MM.1S (cell line): ENCODE measurements around the gene IRS1.

Experiments used
- DNase-seq: peaks from one replicate; pipeline ENCODE4 v3.0.0-alpha.2; 2015
- H2AFZ ChIP-seq: fragments of 300-600 bp; sonication (generic); 2 replicates; pipeline ENCODE4 v1.6.0; 2016; ENCODE audit warnings: antibody characterized with exemption, low read length
- H3F3A ChIP-seq: fragments of 300-600 bp; sonication (generic); 2 replicates; pipeline ENCODE4 v1.6.1; 2016; ENCODE audit warnings: mild to moderate bottlenecking, antibody characterized with exemption, low read length, moderate library complexity, mixed read lengths; ENCODE audit not compliant: insufficient read depth
- H3K27ac ChIP-seq: fragments of 300-600 bp; sonication (generic); 2 replicates; pipeline ENCODE4 v1.5.1; 2016; ENCODE audit warnings: mild to moderate bottlenecking, low read length
- H3K27me3 ChIP-seq: fragments of 300-600 bp; sonication (generic); replicated peaks from 2 replicates; pipeline ENCODE4 v1.6.0; 2016; ENCODE audit warnings: low read length; ENCODE audit not compliant: insufficient read depth
- H3K36me3 ChIP-seq: fragments of 300-600 bp; sonication (generic); replicated peaks from 2 replicates; pipeline ENCODE4 v1.6.1; 2016; ENCODE audit warnings: mild to moderate bottlenecking, low read length, mixed read lengths; ENCODE audit not compliant: insufficient read depth
- H3K4me1 ChIP-seq: fragments of 300-600 bp; sonication (generic); 2 replicates; pipeline ENCODE4 v1.6.1; 2016; ENCODE audit warnings: low read length, mixed read lengths
- H3K4me2 ChIP-seq: fragments of 300-600 bp; sonication (generic); 2 replicates; pipeline ENCODE4 v1.6.0; 2016; ENCODE audit warnings: low read depth, low read length
- H3K4me3 ChIP-seq: fragments of 300-600 bp; sonication (generic); 2 replicates; pipeline ENCODE4 v1.5.1; 2016; ENCODE audit warnings: low read length, mixed read lengths
- H3K79me2 ChIP-seq: fragments of 300-600 bp; sonication (generic); 2 replicates; pipeline ENCODE4 v1.6.1; 2016; ENCODE audit warnings: mixed run types, low read length, mixed read lengths
- H3K9ac ChIP-seq: fragments of 300-600 bp; sonication (generic); 2 replicates; pipeline ENCODE4 v1.6.1; 2016; ENCODE audit warnings: low read length, mixed read lengths
- H3K9me2 ChIP-seq: fragments of 300-600 bp; sonication (generic); replicated peaks from 2 replicates; pipeline ENCODE4 v1.6.1; 2016; ENCODE audit warnings: mild to moderate bottlenecking, low read length, mixed read lengths; ENCODE audit not compliant: insufficient read depth
- H3K9me3 ChIP-seq: fragments of 300-600 bp; sonication (generic); replicated peaks from 2 replicates; pipeline ENCODE4 v1.6.1; 2016; ENCODE audit warnings: mild to moderate bottlenecking, low read length, mixed read lengths; ENCODE audit not compliant: insufficient read depth
- H4K20me1 ChIP-seq: fragments of 300-600 bp; sonication (generic); 2 replicates; pipeline ENCODE4 v1.6.1; 2016; ENCODE audit warnings: mild to moderate bottlenecking, low read length, moderate library complexity, mixed read lengths; ENCODE audit not compliant: insufficient read depth
- CTCF ChIP-seq: fragments of 300-600 bp; sonication (generic); IDR thresholded peaks from 2 replicates; pipeline ENCODE4 v1.5.1; 2016; ENCODE audit warnings: antibody characterized with exemption, low read length, mixed read lengths
- EZH2 ChIP-seq: fragments of 300-600 bp; sonication (generic); optimal IDR thresholded peaks from 2 replicates; pipeline ENCODE3; 2017; ENCODE audit warnings: low read depth, mild to moderate bottlenecking, antibody characterized with exemption, low read length, mixed read lengths
- EZH2phosphoT487 ChIP-seq: fragments of 300-600 bp; sonication (generic); IDR thresholded peaks from 2 replicates; pipeline ENCODE4 v1.6.1; 2018; ENCODE audit warnings: antibody characterized with exemption, low read length

The IRS1 gene

DNA sequence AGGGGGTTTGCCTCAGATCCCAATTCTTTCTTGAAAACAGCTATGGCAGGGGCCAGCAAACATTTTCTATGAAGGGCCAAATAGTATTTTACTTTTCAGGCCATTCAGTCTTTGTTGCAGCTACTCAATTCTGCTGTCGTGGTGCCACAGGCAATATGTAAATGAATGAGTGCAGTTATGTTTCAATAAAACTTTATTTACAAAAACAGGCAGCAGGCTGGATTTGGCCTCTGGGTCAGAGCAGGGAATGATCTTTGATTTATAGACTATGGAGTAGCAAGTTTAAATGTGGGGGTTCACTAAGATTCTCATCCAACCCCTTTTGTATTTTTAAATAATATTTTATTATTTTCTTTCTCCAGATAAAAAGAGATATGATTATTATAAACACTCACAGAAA lies 72.4 kb downstream of the IRS1 start:
- Histone ChIP-seq H3F3A (no peaks in the 10 kb centered on the region), H3K36me3 (no peaks in the 10 kb centered on the region), H3K4me2 (no peak overlapping the region), H3K4me1 (no peaks in the 10 kb centered on the region), H3K9me3 (no peaks in the 10 kb centered on the region), H3K27ac (no peak overlapping the region), H3K79me2 (no peaks in the 10 kb centered on the region), H3K27me3 (no peaks in the 10 kb centered on the region), H3K4me3 (no peak overlapping the region), H4K20me1 (no peaks in the 10 kb centered on the region), H2AFZ (no peak overlapping the region), H3K9ac (no peak overlapping the region), H3K9me2 (no peaks in the 10 kb centered on the region)
- no peak for TF ChIP-seq EZH2
- TF ChIP-seq EZH2phosphoT487, result no peak
- TF ChIP-seq CTCF, result no peak
- DNase-seq, result no peak

GRCh38 chr2:226726546-226726945 lies 73.1 kb downstream of the IRS1 start:
- no peak overlapping the region for H3K27ac ChIP-seq
- no peaks in the 10 kb centered on the region for H3F3A ChIP-seq
- no peak for DNase-seq
- no peak overlapping the region for H2AFZ ChIP-seq
- H3K4me2 ChIP-seq, result no peak overlapping the region
- H3K4me1 ChIP-seq, result no peaks in the 10 kb centered on the region
- H3K9ac ChIP-seq, result no peak overlapping the region
- H3K4me3 ChIP-seq, result no peak overlapping the region
- no peaks in the 10 kb centered on the region for H3K27me3 ChIP-seq
- H3K9me2 ChIP-seq, result no peaks in the 10 kb centered on the region
- H4K20me1 ChIP-seq, result no peaks in the 10 kb centered on the region
- no peak for TF ChIP-seq EZH2phosphoT487
- no peak for TF ChIP-seq EZH2
- no peak for TF ChIP-seq CTCF
- no peaks in the 10 kb centered on the region for H3K79me2 ChIP-seq
- no peaks in the 10 kb centered on the region for H3K9me3 ChIP-seq
- no peaks in the 10 kb centered on the region for H3K36me3 ChIP-seq

- no peak overlapping the region for H3K4me3 ChIP-seq
- H3K27ac ChIP-seq, result no peak overlapping the region
- no peak for TF ChIP-seq EZH2
- TF ChIP-seq EZH2phosphoT487, result no peak
- TF ChIP-seq CTCF, result no peak
These were observed 74.3 kb downstream of the IRS1 start for GRCh38 chr2:226725126-226725860.

More at GRCh38 chr2:226725126-226725860, 74.3 kb downstream of the IRS1 start:
- no peaks in the 10 kb centered on the region for H4K20me1 ChIP-seq
- no peak for DNase-seq
- H3K4me1 ChIP-seq, result no peaks in the 10 kb centered on the region
- H3K79me2 ChIP-seq, result no peaks in the 10 kb centered on the region
- H3F3A ChIP-seq, result no peaks in the 10 kb centered on the region
- H2AFZ ChIP-seq, result no peak overlapping the region
- H3K27me3 ChIP-seq, result no peaks in the 10 kb centered on the region
- no peak overlapping the region for H3K9ac ChIP-seq
- no peak overlapping the region for H3K4me2 ChIP-seq
- no peaks in the 10 kb centered on the region for H3K36me3 ChIP-seq
- no peaks in the 10 kb centered on the region for H3K9me3 ChIP-seq
- no peaks in the 10 kb centered on the region for H3K9me2 ChIP-seq
